EL (cell line): ENCODE results near the gene IL1R2.

Source experiments
- DNase-seq: peaks from one replicate; pipeline ENCODE4 v3.0.0-alpha.2; 2016

Gene IL1R2

DNA sequence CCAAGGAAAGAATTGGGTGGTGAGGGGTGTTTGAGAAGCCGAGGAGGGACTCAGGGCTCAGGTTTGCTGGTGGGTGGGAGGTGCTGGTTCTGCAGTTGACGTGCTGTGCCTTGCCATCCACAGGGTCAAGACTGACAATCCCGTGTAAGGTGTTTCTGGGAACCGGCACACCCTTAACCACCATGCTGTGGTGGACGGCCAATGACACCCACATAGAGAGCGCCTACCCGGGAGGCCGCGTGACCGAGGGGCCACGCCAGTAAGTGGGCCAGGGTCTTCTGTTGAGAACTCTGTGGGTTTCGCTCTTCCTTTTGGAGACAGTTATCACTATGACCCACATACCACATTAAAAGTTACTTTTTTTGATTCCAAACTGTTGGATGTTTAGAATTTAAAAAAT lies 32.6 kb downstream of the IL1R2 start:
- DNase-seq: no peak

- DNase-seq: no peak
These were observed 33.3 kb downstream of the IL1R2 start for GRCh38 chr2:102025016-102025501.

DNA sequence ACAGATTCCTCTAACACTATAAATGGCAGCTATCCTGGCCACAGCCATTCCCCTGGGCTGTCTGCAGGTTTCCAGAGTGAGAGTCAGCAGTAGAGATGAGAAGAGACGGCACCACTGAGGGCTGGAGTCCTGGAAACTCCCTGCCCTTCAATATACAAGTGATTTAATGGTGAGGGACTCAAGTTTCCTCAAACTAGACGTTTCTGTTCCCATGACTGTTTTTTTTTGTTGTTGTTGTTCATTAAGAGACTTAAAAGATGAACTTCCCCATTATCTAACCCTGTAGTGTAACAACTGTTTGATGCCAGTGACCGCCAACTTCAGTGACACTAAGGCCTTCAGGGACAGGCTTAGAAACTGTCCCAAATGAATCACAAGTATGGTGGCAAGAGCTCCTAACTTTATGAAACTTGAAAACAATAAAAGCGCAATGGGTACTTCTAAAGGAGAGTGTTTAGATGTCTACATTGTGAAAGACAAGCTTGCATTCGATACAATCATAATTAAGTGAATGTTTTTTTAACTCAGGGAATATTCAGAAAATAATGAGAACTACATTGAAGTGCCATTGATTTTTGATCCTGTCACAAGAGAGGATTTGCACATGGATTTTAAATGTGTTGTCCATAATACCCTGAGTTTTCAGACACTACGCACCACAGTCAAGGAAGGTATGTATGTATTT lies 34.0 kb downstream of the IL1R2 start:
- no peak for DNase-seq

GRCh38 chr2:102027036-102027980 lies 35.5 kb downstream of the IL1R2 start:
- DNase-seq: peak; percentile 74

DNA sequence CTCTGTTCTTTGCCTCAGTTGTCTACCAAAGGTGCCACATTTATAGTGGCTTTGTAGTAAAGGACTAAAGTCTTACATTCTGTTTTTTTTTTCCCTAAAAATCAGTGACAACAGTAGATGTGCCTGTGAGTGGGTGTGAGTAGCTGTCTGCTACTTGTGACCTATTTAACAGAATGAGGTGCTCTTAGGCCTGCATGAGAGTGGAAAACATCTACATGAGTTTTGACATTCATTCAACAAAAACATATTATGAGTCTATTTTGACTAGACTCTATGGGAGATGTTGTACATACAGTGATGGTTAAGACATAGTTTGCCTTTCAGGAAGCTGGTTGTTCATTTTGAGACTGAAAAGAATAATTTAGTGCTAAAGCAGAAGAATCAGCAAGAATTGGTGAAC lies 36.7 kb downstream of the IL1R2 start:
- DNase-seq: no peak

GRCh38 chr2:102029405-102029804 lies 37.6 kb downstream of the IL1R2 start:
- no peak for DNase-seq

DNA sequence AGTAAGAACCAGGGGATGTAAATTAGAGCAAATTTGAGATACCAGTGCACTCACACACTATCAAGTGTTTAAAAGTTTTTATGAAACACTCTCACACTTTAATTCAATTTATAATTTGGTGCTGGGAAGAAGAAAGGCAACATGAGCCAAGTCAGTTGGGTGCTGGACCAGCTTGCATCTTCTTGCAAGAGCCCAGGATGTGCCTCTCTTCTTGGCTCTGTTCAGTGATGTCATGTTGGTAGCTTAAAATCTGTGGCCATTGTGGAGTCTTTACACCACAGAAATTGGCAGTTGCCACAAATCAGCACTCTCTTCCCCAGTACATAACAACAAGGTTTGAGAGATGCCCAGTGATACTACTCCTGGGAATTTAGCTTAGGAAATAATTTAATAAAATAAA lies 38.2 kb downstream of the IL1R2 start:
- no peak for DNase-seq

- no peak for DNase-seq
These were observed 38.7 kb downstream of the IL1R2 start for GRCh38 chr2:102030502-102030854.

DNA sequence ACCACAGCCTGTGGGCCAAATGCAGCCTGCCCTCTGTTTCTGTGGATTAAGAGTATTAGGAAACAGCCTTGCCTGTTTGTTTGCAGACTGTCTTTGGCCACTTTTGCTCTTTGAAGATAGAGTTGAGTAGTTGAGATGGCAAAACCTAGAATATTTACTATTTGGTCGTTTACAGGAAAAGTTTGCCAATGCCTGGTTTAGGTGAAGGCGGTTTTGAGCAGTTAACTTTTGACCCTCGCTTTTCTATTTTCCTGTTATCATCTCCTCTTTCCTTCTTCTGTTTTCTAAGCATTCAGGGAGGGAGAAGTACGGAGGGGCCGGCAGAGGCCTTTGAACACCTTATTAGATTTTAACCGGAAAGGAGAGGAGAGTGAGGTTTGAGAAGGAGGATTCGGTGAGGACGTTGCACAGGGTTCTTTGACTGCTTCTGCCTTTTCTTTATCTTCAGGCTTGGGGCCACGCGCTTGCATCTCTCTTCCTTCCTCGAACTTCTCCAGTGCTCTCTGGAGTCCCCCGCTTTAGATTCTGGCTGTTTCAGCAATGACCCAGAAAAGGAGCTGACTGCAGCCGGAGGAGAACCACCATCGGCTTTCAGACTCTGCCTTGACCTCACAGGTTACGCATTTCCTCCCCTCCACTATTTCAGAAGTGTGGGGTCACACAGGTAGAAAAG lies 39.2 kb downstream of the IL1R2 start:
- no peak for DNase-seq

GRCh38 chr2:102032368-102033030 lies 40.7 kb downstream of the IL1R2 start:
- DNase-seq: no peak

- peak; percentile 83 for DNase-seq
These were observed 41.4 kb downstream of the IL1R2 start for GRCh38 chr2:102033031-102033749.

- no peak for DNase-seq
These were observed 42.3 kb downstream of the IL1R2 start for GRCh38 chr2:102033750-102034682.

DNA sequence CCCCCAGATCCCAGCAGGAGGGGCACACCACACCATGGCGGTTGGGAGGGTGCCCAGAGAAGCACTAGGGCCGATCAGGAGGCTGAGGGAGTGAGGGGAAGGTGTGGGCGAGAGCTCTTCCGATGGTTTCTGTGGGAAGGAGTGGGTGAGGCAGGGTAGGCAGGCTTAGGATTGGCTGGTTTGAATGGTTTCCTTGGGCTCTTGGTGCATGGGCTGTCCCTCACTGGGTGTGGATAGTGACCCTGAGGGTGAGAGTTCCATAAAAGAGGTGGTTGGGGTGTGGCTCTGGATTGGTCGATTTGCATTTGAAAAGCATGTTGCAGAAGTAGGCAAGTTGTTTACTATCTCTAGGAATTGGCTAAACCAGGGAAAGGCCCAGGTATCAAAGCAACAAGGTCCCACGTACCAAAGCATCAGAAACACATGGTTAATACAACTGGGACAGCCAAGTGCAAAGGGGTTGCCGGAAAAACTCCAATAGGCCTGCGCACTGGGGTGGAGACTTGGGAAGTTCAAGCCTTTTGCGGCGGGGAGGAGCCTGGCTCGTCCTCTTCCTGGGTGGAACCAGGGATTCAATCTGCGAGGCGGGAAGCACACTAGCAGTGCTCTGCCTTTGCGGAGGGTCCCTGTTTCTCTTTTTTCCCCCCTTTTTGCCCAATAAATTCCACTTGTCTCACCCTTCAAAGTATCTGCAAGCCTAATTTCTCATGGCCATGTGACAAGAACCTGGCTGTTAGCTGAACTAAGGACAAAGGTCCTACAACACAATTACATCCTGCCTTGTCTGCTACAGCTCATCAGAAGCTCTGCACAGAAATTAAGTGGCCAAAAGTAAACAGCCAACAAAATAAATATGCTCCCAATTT lies 43.2 kb downstream of the IL1R2 start:
- no peak for DNase-seq

DNA sequence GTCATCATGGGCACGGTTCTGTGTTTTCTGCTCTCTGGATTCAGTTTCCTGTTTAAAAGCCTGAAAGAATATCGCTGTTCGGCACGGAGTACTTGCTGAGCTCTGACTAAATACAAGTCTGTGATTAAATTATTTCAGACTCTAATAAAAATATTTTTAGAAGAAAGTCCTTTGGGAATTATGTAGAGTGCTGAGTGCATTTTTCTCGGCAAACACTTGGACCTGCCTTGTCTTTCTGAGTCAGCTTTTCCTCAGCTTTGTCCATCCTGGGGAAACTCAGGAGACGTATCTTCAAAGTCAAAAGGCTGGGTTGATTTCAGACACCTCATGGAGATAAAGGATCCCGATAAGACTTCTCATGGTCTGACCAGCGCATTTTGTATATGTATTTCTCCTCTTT lies 45.9 kb downstream of the IL1R2 start:
- peak; percentile 20 for DNase-seq

DNA sequence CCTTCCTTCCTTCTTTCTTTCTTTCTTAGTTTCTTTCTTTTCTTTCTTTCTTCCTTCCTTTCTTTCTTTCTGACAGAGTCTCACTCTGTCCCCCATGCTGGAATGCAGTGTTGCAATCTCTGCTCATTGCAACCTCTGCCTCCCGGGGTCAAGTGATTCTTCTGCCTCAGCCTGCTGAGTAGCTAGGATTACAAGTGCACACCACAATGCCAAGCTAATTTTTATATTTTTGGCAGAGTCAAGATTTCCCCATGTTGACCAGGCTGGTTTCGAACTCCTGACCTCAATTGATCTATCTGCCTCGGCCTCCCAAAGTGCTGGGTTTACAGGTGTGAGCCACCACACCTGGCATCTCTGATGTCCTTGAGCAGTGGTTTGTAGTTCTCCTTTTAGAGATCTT lies 48.5 kb downstream of the IL1R2 start:
- peak; percentile 38 for DNase-seq

DNA sequence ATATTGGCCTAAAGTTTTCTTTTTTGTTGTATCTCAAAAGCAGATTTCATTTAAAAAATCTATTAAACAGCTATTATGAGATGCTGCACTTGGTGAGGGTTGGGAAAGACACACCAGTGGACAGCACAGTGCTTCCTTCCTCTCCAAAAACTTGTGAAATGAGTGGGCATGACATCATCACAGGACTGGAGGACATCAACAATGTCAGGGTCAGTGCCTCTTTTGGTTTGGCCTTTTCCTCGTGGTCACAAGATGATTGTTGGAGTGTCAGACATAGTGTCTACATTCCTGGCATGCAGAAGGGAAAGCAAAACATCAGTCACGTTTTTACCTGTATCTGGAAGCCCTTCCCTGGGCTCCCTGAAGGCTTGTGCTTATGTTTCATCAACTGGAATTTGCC lies 49.6 kb downstream of the IL1R2 start:
- DNase-seq: peak; percentile 53

GRCh38 chr2:102042196-102043081 lies 50.7 kb downstream of the IL1R2 start:
- DNase-seq: no peak

DNA sequence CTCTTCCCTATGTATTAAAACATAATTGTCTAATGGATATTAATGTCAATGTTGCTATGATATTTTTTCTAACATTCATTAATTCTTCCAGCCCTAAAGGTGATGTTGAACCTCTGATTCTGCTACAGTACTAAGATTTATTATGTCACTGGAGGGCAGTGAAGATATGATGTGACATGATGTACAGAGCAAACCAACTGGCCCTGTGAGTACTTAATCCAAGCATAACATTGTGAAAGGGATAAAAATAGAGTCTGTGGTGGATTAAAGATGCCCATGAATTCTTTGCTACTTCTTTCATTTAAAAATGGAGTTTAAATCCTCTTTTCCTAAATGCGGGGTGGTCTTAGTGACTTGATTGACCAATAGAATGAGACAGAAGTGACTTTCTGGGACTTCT lies 51.8 kb downstream of the IL1R2 start:
- no peak for DNase-seq
